H1 (cell line): Measurements from ENCODE around the gene SLC26A9. TPM values are rescaled to one million over a fixed set of nuclear protein-coding genes. Genes with fewer than 3 reads are reported as not detected.

ENCODE experiments used
- CTCF ChIA-PET: fragments of 300-600 bp; sonication (Branson Sonifier 250); formaldehyde crosslinking; loops from one replicate; lab custom pipeline; 2021; ENCODE audit not compliant: partially characterized antibody; lab: Charles Lee
- POLR2A ChIA-PET: fragments of 300-600 bp; sonication (Branson Sonifier 250); formaldehyde crosslinking; loops from one replicate; lab custom pipeline; 2021; ENCODE audit warnings: inconsistent platforms; ENCODE audit not compliant: partially characterized antibody; lab: Charles Lee
- DNase-seq, 2 experiments: peaks; one replicate each; pipeline versions ENCODE4 v3.0.0 to v3.0.0-alpha.2; 2010 to 2022; ENCODE audit warnings: low spot score in 2 of 2, low read depth in 1 of 2, mixed read lengths in 1 of 2
- FAIRE-seq: peaks from 2 replicates; lab custom pipeline; 2011; peaks lifted over from hg19 to GRCh38; lab: Jason Lieb, UNC
- H2AFZ ChIP-seq: 2 replicates; pipeline ENCODE4 v1.8.1; 2012; ENCODE audit warnings: low read length, inconsistent platforms
- H2AK5ac ChIP-seq: 2 replicates; pipeline ENCODE4 v1.6.1; 2013; ENCODE audit warnings: low read depth, low read length
- H2BK120ac ChIP-seq: replicated peaks from 2 replicates; pipeline ENCODE3; 2013; ENCODE audit warnings: low read depth, low read length, inconsistent platforms
- H2BK12ac ChIP-seq: 2 replicates; pipeline ENCODE4 v1.6.1; 2013; ENCODE audit warnings: low read depth, low read length
- H2BK15ac ChIP-seq: 2 replicates; pipeline ENCODE4 v1.6.1; 2013; ENCODE audit warnings: low read length
- H2BK20ac ChIP-seq: 2 replicates; pipeline ENCODE4 v1.6.1; 2013; ENCODE audit warnings: low read length
- H2BK5ac ChIP-seq: 2 replicates; pipeline ENCODE4 v1.6.1; 2013; ENCODE audit warnings: low read depth, low read length
- H3K14ac ChIP-seq: 2 replicates; pipeline ENCODE4 v1.6.1; 2013; ENCODE audit warnings: inconsistent platforms; ENCODE audit not compliant: insufficient read length
- H3K18ac ChIP-seq: 2 replicates; pipeline ENCODE4 v1.6.1; 2013; ENCODE audit warnings: low read length; ENCODE audit errors: extremely low read depth
- H3K23ac ChIP-seq: 2 replicates; pipeline ENCODE4 v1.6.1; 2013; ENCODE audit warnings: inconsistent platforms; ENCODE audit not compliant: insufficient read length
- H3K23me2 ChIP-seq: 2 replicates; pipeline ENCODE4 v1.6.1; 2013; ENCODE audit warnings: low read depth, low read length
- H3K27ac ChIP-seq: 2 replicates; pipeline ENCODE4 v1.6.1; 2011; ENCODE audit warnings: low read depth, low read length, inconsistent platforms
- H3K27me3 ChIP-seq, 4 experiments: replicated peaks in 1 of 4; 1 replicate in 1 of 4; 2 replicates in 3 of 4; pipeline versions ENCODE4 v1.6.1 to v1.8.1; 2011 to 2013; ENCODE audit warnings: low read length in 3 of 4, mild to moderate bottlenecking in 3 of 4, inconsistent platforms in 2 of 4, mixed read lengths in 2 of 4, moderate library complexity in 1 of 4; ENCODE audit not compliant: control insufficient read depth in 3 of 4, insufficient read depth in 3 of 4; ENCODE audit errors: extremely low read depth in 1 of 4
- H3K36me3 ChIP-seq, 4 experiments: 2 replicates each; pipeline versions ENCODE4 v1.6.1 to v1.8.1; 2011 to 2013; ENCODE audit warnings: mild to moderate bottlenecking in 4 of 4, low read length in 3 of 4, moderate library complexity in 2 of 4, control low read depth in 1 of 4, inconsistent platforms in 1 of 4; ENCODE audit not compliant: insufficient read depth in 4 of 4, control insufficient read depth in 2 of 4
- H3K4ac ChIP-seq: replicated peaks from 2 replicates; pipeline ENCODE3; 2013; ENCODE audit warnings: low read length, low read depth, mixed read lengths, inconsistent platforms; ENCODE audit not compliant: insufficient read length
- H3K4me1 ChIP-seq, 4 experiments: replicated peaks in 1 of 4; 1 replicate in 1 of 4; 2 replicates in 3 of 4; pipeline versions ENCODE4 v1.6.1 to v1.8.1; 2011 to 2013; ENCODE audit warnings: low read length in 3 of 4, inconsistent platforms in 2 of 4, mixed read lengths in 1 of 4; ENCODE audit not compliant: insufficient read depth in 4 of 4, control insufficient read depth in 3 of 4
- H3K4me2 ChIP-seq, 2 experiments: 2 replicates each; pipeline versions ENCODE4 v1.6.1 to v1.8.1; 2011 to 2013; ENCODE audit warnings: low read depth in 2 of 2, low read length in 2 of 2, control low read depth in 1 of 2, inconsistent platforms in 1 of 2, mild to moderate bottlenecking in 1 of 2; ENCODE audit not compliant: insufficient read depth in 1 of 2
- H3K4me3 ChIP-seq, 4 experiments: fragments of 200-600, 300-600 bp in 1 of 4; sonication (generic), shearing (Covaris generic), sonication (Bioruptor Twin) in 1 of 4; 2 replicates each; pipeline versions ENCODE4 v1.5.1 to v1.8.1; 2011 to 2016; ENCODE audit warnings: low read length in 4 of 4, low read depth in 3 of 4, control low read depth in 2 of 4, inconsistent platforms in 2 of 4, mild to moderate bottlenecking in 2 of 4, mixed read lengths in 1 of 4, moderate library complexity in 1 of 4; ENCODE audit not compliant: insufficient read depth in 2 of 4; ENCODE audit errors: extremely low read depth in 1 of 4
- H3K56ac ChIP-seq: replicated peaks from 2 replicates; pipeline ENCODE3; 2013; ENCODE audit warnings: low read depth, mild to moderate bottlenecking, mixed read lengths, low read length, inconsistent platforms; ENCODE audit not compliant: insufficient read length
- H3K79me1 ChIP-seq: 2 replicates; pipeline ENCODE4 v1.6.1; 2013; ENCODE audit warnings: low read depth, low read length, control low read depth
- H3K79me2 ChIP-seq, 2 experiments: 2 replicates each; pipeline versions ENCODE4 v1.6.1 to v1.8.1; 2012 to 2013; ENCODE audit warnings: low read length in 2 of 2, mild to moderate bottlenecking in 2 of 2, inconsistent platforms in 1 of 2; ENCODE audit not compliant: insufficient read depth in 2 of 2, control insufficient read depth in 1 of 2
- H3K9ac ChIP-seq, 4 experiments: replicated peaks in 1 of 4; 1 replicate in 1 of 4; 2 replicates in 3 of 4; pipeline versions ENCODE4 v1.6.1 to v1.8.1; 2011 to 2013; ENCODE audit warnings: low read depth in 3 of 4, low read length in 3 of 4, control low read depth in 2 of 4, mild to moderate bottlenecking in 2 of 4, moderate library complexity in 2 of 4, inconsistent platforms in 1 of 4; ENCODE audit errors: extremely low read depth in 1 of 4
- H3K9me3 ChIP-seq, 2 experiments: 2 replicates each; pipeline versions ENCODE4 v1.6.1 to v1.8.1; 2012 to 2013; ENCODE audit warnings: mild to moderate bottlenecking in 2 of 2, moderate library complexity in 2 of 2, control low read depth in 1 of 2, inconsistent platforms in 1 of 2, low read depth in 1 of 2, low read length in 1 of 2, mixed read lengths in 1 of 2; ENCODE audit not compliant: insufficient read depth in 2 of 2
- H4K20me1 ChIP-seq, 2 experiments: replicated peaks in 1 of 2; 2 replicates each; pipeline versions ENCODE3 to v1.8.1; 2011 to 2013; ENCODE audit warnings: inconsistent platforms in 2 of 2, low read length in 2 of 2, mild to moderate bottlenecking in 1 of 2; ENCODE audit not compliant: insufficient read depth in 2 of 2, control insufficient read depth in 1 of 2
- H4K5ac ChIP-seq: 2 replicates; pipeline ENCODE4 v1.6.1; 2013; ENCODE audit warnings: low read length, low read depth, mixed read lengths, inconsistent platforms; ENCODE audit not compliant: insufficient read length
- H4K8ac ChIP-seq: 2 replicates; pipeline ENCODE4 v1.8.0; 2013; ENCODE audit warnings: mild to moderate bottlenecking, moderate library complexity, low read length, inconsistent platforms; ENCODE audit not compliant: insufficient read depth; ENCODE audit errors: extremely low read depth
- H4K91ac ChIP-seq: replicated peaks from 2 replicates; pipeline ENCODE3; 2013; ENCODE audit warnings: low read length, mixed read lengths, inconsistent platforms; ENCODE audit not compliant: insufficient read length
- BCL11A ChIP-seq, 2 experiments: IDR thresholded peaks; one replicate each; pipeline ENCODE4 v1.6.1; 2011; ENCODE audit warnings: low read depth in 2 of 2, low read length in 2 of 2, mild to moderate bottlenecking in 2 of 2
- CREB1 ChIP-seq: IDR thresholded peaks from 2 replicates; pipeline ENCODE4 v1.6.1; 2012; ENCODE audit warnings: inconsistent platforms
- CTBP2 ChIP-seq: IDR thresholded peaks from 2 replicates; pipeline ENCODE4 v1.7.0; 2011; ENCODE audit warnings: borderline replicate concordance, mild to moderate bottlenecking, moderate library complexity, mixed read lengths, low read length; ENCODE audit not compliant: insufficient read depth, insufficient read length
- EGR1 ChIP-seq: IDR thresholded peaks from 2 replicates; pipeline ENCODE4 v1.6.1; 2011; ENCODE audit warnings: low read depth, low read length, borderline replicate concordance
- FOSL1 ChIP-seq: IDR thresholded peaks from 2 replicates; pipeline ENCODE4 v1.6.1; 2011; ENCODE audit warnings: mild to moderate bottlenecking, low read depth, low read length, moderate library complexity; ENCODE audit not compliant: insufficient read depth
- GABPA ChIP-seq: IDR thresholded peaks from 2 replicates; pipeline ENCODE4 v1.6.1; 2011; ENCODE audit warnings: mild to moderate bottlenecking, low read length, moderate library complexity, borderline replicate concordance; ENCODE audit not compliant: insufficient read depth
- KDM1A ChIP-seq: fragments of 200-600, 300-600 bp; sonication (generic); IDR thresholded peaks from 2 replicates; pipeline ENCODE4 v1.7.1; 2016; ENCODE audit warnings: mild to moderate bottlenecking, low read length, borderline replicate concordance
- KDM5A ChIP-seq: fragments of 200-600 bp; IDR thresholded peaks from 2 replicates; pipeline ENCODE4 v1.7.1; 2012; ENCODE audit warnings: mild to moderate bottlenecking, low read length, inconsistent platforms, mixed read lengths
- NANOG ChIP-seq: IDR thresholded peaks from 2 replicates; pipeline ENCODE4 v1.6.1; 2011; ENCODE audit warnings: low read length, low read depth, mild to moderate bottlenecking, inconsistent platforms; ENCODE audit not compliant: insufficient read depth, poor library complexity, severe bottlenecking
- SRF ChIP-seq: IDR thresholded peaks from 2 replicates; pipeline ENCODE4 v1.6.1; 2011; ENCODE audit warnings: mild to moderate bottlenecking, low read depth, low read length, moderate library complexity
- WGBS, 2 experiments: shearing (Covaris generic) in 1 of 2; methylation state at CpG; one replicate each; pipeline versions ENCODE4 v1.1.6 to v1.1.7; 2013 to 2015; ENCODE audit warnings: low lambda C conversion rate in 2 of 2, mixed read lengths in 2 of 2, inconsistent platforms in 1 of 2, low coverage in 1 of 2, missing lambda C conversion rate in 1 of 2; ENCODE audit not compliant: insufficient replicate concordance in 2 of 2, insufficient coverage in 1 of 2, insufficient read length in 1 of 2; ENCODE audit errors: extremely low coverage in 1 of 2, missing lambda C conversion rate in 1 of 2; 5-methylcytosine and 5-hydroxymethylcytosine counted together
- polyA plus RNA-seq, 7 experiments: library from polyadenylated mRNA; depleted of rRNA in 3 of 7; stranded (reverse) in 5 of 7; unstranded in 2 of 7; fragments of >200 nt in 5 of 7; fragments of 200-250 nt in 2 of 7; gene quantifications; 1 replicate in 5 of 7; 2 replicates in 1 of 7; 4 replicates in 1 of 7; pipeline versions ENCODE4 v1.2.1 to v1.2.3, GENCODE V29; 2011 to 2013; ENCODE audit warnings: missing spikeins in 2 of 7, mixed read lengths in 2 of 7
- total RNA-seq: library from RNA; stranded (reverse); fragmentation: NEBNext Ultra II Directional; extraction: Animal tissue kit (Norgen Biotek cat#: 25700); gene quantifications from 2 replicates; pipeline ENCODE4 v1.2.1, GENCODE V29; 2021
- TF ChIP-seq, protein P1 (sequence below), 3 experiments: IDR thresholded peaks; 1 replicate in 2 of 3; 2 replicates in 1 of 3; pipeline versions ENCODE4 v1.5.1 to v1.6.1; 2011; ENCODE audit warnings: low read length in 3 of 3, mild to moderate bottlenecking in 3 of 3, inconsistent platforms in 2 of 3, low read depth in 1 of 3, moderate library complexity in 1 of 3; ENCODE audit not compliant: insufficient read depth in 1 of 3; ENCODE audit errors: control extremely low read depth in 1 of 3

The SLC26A9 gene
- total and polyA plus RNA-seq, 2 of the 8 experiments (the other 6 are each of a cell fraction or from before 2014, with no cell fraction given): not detected

DNA sequence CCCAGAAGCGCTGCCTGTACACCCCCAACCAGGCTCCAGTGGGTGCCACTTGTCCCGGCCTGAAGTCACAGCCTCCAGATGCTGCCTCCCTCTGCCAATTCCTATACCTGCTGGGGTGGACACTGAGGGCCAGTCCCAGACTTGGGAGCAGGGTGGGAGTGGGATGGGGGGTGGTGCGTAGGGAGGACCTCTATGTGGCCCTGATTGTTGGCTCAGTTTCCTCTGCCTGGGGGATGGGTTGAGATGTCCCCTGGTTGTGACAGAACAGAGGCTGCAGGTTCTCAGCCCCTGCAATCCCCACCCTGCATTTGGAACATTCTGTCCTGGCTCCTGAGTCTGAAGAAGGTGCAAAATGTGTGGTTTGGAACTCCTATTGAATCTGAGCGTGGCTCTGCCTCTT, 32.8 kb upstream of the SLC26A9 start:
- Histone ChIP-seq H2BK120ac (no peak overlapping the region), H2BK15ac (no peak overlapping the region), H3K27me3 (no peaks in the 10 kb centered on the region; a peak in 1 of 7 replicates), H3K9ac (peak overlapping the region in 1 of 4 experiments; percentile 16; a peak in 1 of 7 replicates), H3K18ac (no peak overlapping the region), H2AK5ac (no peak overlapping the region), H4K20me1 (peaks cover 0 to 27% of the 10 kb centered on the region in 2 experiments), H3K27ac (no peak overlapping the region), H3K23ac (no peak overlapping the region), H2AFZ (no peak overlapping the region), H3K4me1 (no peaks in the 10 kb centered on the region; a peak in 2 of 7 replicates), H4K91ac (no peak overlapping the region), H2BK5ac (no peak overlapping the region), H3K56ac (no peak overlapping the region), H3K4me2 (no peak overlapping the region), H4K8ac (no peak overlapping the region), H3K14ac (no peak overlapping the region), H3K23me2 (peaks cover 27% of the 10 kb centered on the region), H4K5ac (no peak overlapping the region), H3K79me2 (no peaks in the 10 kb centered on the region), H3K79me1 (peaks cover 5% of the 10 kb centered on the region), H3K4ac (no peak overlapping the region), H2BK12ac (no peak overlapping the region), H3K9me3 (peaks cover 0 to 4% of the 10 kb centered on the region in 2 experiments; a peak in 1 of 4 replicates), H2BK20ac (no peak overlapping the region), H3K36me3 (no peaks in the 10 kb centered on the region; a peak in 1 of 8 replicates), H3K4me3 (no peak overlapping the region)
- 92% methylated on average over 4 of the region's 4 CpGs; no CpG with 5 or more reads in 1 of the 2 experiments for WGBS, 2 experiments
- no peak for DNase-seq
- ChIA-PET POLR2A (no interaction called here), CTCF (interaction anchor here (1.3 to 13.6 kb wide), 19 partner anchors 8 to 317 kb away, joined by 3 to 394 read pairs (median 22); no protein-coding TSS in a partner anchor)
- FAIRE-seq: no peak
- no peak for TF ChIP-seq GABPA
- no peak for TF ChIP-seq BCL11A (IDR thresholded peaks at IDR 0.05; ENCODE audit: low read depth in 2 of 2, low read length in 2 of 2)
- TF ChIP-seq CTBP2: no peak
- TF ChIP-seq, protein P1, sequence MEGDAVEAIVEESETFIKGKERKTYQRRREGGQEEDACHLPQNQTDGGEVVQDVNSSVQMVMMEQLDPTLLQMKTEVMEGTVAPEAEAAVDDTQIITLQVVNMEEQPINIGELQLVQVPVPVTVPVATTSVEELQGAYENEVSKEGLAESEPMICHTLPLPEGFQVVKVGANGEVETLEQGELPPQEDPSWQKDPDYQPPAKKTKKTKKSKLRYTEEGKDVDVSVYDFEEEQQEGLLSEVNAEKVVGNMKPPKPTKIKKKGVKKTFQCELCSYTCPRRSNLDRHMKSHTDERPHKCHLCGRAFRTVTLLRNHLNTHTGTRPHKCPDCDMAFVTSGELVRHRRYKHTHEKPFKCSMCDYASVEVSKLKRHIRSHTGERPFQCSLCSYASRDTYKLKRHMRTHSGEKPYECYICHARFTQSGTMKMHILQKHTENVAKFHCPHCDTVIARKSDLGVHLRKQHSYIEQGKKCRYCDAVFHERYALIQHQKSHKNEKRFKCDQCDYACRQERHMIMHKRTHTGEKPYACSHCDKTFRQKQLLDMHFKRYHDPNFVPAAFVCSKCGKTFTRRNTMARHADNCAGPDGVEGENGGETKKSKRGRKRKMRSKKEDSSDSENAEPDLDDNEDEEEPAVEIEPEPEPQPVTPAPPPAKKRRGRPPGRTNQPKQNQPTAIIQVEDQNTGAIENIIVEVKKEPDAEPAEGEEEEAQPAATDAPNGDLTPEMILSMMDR (IDR thresholded peaks at IDR 0.05; ENCODE audit: control extremely low read depth in 1 of 3, insufficient read depth in 1 of 3, low read depth in 1 of 3, low read length in 3 of 3): no peak
- TF ChIP-seq KDM1A: no peak
- TF ChIP-seq FOSL1: no peak
- TF ChIP-seq SRF: no peak
- TF ChIP-seq EGR1: no peak
- no peak for TF ChIP-seq CREB1
- no peak for TF ChIP-seq KDM5A
- no peak for TF ChIP-seq NANOG
